ENCODE data around the gene MAD1L1.

MAD1L1 gene

DNA sequence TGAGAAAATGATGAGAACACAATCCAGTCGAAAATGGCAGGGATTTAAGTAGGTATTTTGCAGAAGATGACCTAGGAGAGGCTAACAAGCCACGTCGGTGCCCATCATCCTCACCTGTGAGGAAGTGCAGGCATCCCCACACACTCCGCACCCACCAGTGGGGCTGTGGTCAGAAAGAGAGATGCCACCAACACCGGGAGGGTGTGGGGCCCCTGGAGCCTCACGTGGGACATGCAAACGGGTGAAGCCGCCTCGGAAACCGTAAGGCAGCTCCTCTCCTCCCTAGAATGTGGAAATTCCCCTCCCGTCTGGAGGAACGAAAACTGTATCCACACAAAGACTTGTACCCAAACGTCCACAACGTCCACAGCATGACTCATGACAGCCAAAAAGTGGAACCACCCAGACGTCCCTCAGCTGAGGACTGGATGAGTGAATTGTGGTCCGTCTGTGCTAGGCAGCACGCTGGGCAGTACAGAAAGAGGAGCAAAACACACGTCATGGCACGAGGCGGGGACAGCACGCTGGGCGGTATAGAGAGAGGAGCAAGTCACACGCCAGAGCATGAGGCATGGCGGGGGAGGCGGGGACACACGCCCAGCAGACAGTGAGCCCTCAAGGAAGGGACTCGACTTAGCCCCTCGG, 316.7 kb downstream of the MAD1L1 start:
- H3K4me3 ChIP-seq (ENCODE audit: severe bottlenecking): no peak overlapping the region
- DNase-seq (ENCODE audit: low spot score) (no peak), ATAC-seq (ENCODE audit: low read depth) (no peak)
- no peaks in the 10 kb centered on the region for H3K27me3 ChIP-seq (ENCODE audit: insufficient read depth, poor library complexity, severe bottlenecking)
- no peaks in the 10 kb centered on the region for H3K36me3 ChIP-seq (ENCODE audit: low read depth)
- H3K4me1 ChIP-seq (ENCODE audit: insufficient read depth, poor library complexity, severe bottlenecking): peaks cover 9% of the 10 kb centered on the region
- no peak overlapping the region for H3K27ac ChIP-seq (ENCODE audit: poor library complexity, severe bottlenecking)
- TF ChIP-seq CTCF (IDR thresholded peaks at IDR 0.05; ENCODE audit: poor library complexity, severe bottlenecking): no peak
- H3K9me3 ChIP-seq (ENCODE audit: severe bottlenecking): no peaks in the 10 kb centered on the region

DNA sequence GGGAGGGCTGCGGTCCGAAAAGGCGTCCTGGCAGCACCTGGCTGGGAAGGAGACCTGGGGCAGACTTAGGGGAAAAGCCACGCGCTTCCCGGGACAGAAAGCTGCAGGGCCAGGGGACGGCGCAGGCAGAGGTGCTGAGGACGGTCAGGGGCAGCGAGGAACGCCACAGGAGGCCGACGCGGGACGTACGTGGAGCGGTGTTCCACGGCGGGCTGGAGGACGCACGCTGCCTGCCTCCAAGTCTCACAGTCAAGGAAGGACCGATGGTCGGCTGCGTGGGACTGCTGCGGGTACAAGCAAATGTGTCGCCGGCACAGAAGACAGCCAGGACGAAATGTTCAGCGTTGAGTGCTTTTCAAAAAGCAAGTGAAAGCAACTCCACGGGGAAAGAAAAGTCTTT, 317.4 kb downstream of the MAD1L1 start:
- Histone ChIP-seq H3K4me1 (ENCODE audit: insufficient read depth, poor library complexity, severe bottlenecking) (peaks cover 9% of the 10 kb centered on the region), H3K9me3 (ENCODE audit: severe bottlenecking) (no peaks in the 10 kb centered on the region), H3K4me3 (ENCODE audit: severe bottlenecking) (no peak overlapping the region), H3K36me3 (ENCODE audit: low read depth) (no peaks in the 10 kb centered on the region), H3K27ac (ENCODE audit: poor library complexity, severe bottlenecking) (no peak overlapping the region), H3K27me3 (ENCODE audit: insufficient read depth, poor library complexity, severe bottlenecking) (no peaks in the 10 kb centered on the region)
- no peak for ATAC-seq (ENCODE audit: low read depth)
- DNase-seq (ENCODE audit: low spot score): no peak
- no peak for TF ChIP-seq CTCF (IDR thresholded peaks at IDR 0.05; ENCODE audit: poor library complexity, severe bottlenecking)

DNA sequence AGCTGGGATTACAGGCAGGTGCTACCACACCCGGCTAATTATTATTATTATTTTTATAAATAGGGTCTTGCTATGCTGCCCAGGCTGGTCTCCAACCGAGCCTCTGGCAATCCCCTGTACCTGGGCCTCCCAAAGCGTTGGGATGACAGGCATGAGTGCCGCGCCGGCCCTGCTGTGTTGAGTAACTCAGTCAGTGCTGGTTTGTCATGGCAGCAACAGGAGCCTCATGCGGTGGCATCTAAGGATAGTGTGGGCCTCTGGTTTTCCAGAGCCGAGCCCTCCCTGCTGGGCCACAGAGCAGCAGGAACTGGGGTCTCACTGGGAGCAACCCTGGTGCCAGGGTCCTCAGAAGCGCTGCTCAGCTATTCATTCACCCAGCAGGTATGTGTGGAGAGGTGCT, 318.0 kb downstream of the MAD1L1 start:
- no peak for TF ChIP-seq CTCF (IDR thresholded peaks at IDR 0.05; ENCODE audit: poor library complexity, severe bottlenecking)
- peaks cover 9% of the 10 kb centered on the region for H3K4me1 ChIP-seq (ENCODE audit: insufficient read depth, poor library complexity, severe bottlenecking)
- no peaks in the 10 kb centered on the region for H3K36me3 ChIP-seq (ENCODE audit: low read depth)
- ATAC-seq (ENCODE audit: low read depth) (no peak), DNase-seq (ENCODE audit: low spot score) (no peak)
- H3K4me3 ChIP-seq (ENCODE audit: severe bottlenecking): no peak overlapping the region
- H3K27ac ChIP-seq (ENCODE audit: poor library complexity, severe bottlenecking): no peak overlapping the region
- H3K27me3 ChIP-seq (ENCODE audit: insufficient read depth, poor library complexity, severe bottlenecking): no peaks in the 10 kb centered on the region
- H3K9me3 ChIP-seq (ENCODE audit: severe bottlenecking): no peaks in the 10 kb centered on the region

- no peak for DNase-seq (ENCODE audit: low spot score)
- Histone ChIP-seq H3K4me3 (ENCODE audit: severe bottlenecking) (no peak overlapping the region), H3K27ac (ENCODE audit: poor library complexity, severe bottlenecking) (no peak overlapping the region), H3K27me3 (ENCODE audit: insufficient read depth, poor library complexity, severe bottlenecking) (no peaks in the 10 kb centered on the region), H3K9me3 (ENCODE audit: severe bottlenecking) (no peaks in the 10 kb centered on the region), H3K4me1 (ENCODE audit: insufficient read depth, poor library complexity, severe bottlenecking) (peaks cover 9% of the 10 kb centered on the region), H3K36me3 (ENCODE audit: low read depth) (no peaks in the 10 kb centered on the region)
- no peak for ATAC-seq (ENCODE audit: low read depth)
- no peak for TF ChIP-seq CTCF (IDR thresholded peaks at IDR 0.05; ENCODE audit: poor library complexity, severe bottlenecking)
Observed at GRCh38 chr7:1914321-1914720, 318.4 kb downstream of the MAD1L1 start.

GRCh38 chr7:1913466-1914282, 319.1 kb downstream of the MAD1L1 start:
- H3K9me3 ChIP-seq (ENCODE audit: severe bottlenecking): no peaks in the 10 kb centered on the region
- peaks cover 9% of the 10 kb centered on the region for H3K4me1 ChIP-seq (ENCODE audit: insufficient read depth, poor library complexity, severe bottlenecking)
- no peaks in the 10 kb centered on the region for H3K36me3 ChIP-seq (ENCODE audit: low read depth)
- no peak overlapping the region for H3K27ac ChIP-seq (ENCODE audit: poor library complexity, severe bottlenecking)
- no peaks in the 10 kb centered on the region for H3K27me3 ChIP-seq (ENCODE audit: insufficient read depth, poor library complexity, severe bottlenecking)
- TF ChIP-seq CTCF (IDR thresholded peaks at IDR 0.05; ENCODE audit: poor library complexity, severe bottlenecking): no peak
- DNase-seq (ENCODE audit: low spot score) (no peak), ATAC-seq (ENCODE audit: low read depth) (no peak)
- H3K4me3 ChIP-seq (ENCODE audit: severe bottlenecking): no peak overlapping the region

Measured in RWPE2 (cell line).